Heart left ventricle (tissue), 16 donors: ENCODE results near the gene LRP2. TPM values are rescaled to one million over a fixed set of nuclear protein-coding genes. Genes with fewer than 3 reads are reported as not detected.
"Not testable (repeated sequence)": the region's sequence is repeated elsewhere in the genome, so short reads cannot be mapped to it uniquely, and the experiment has no call there.

ENCODE experiments used
- ATAC-seq, 4 donors: fragments of 200-7000 bp; cut with Tn5 transposase; one replicate each; pipeline ENCODE4 v1.9.1; 2020 to 2022; ENCODE audit warnings: moderate library complexity in 4 of 4, mild to moderate bottlenecking in 3 of 4, moderate number of reproducible peaks in 1 of 4
- DNase-seq, 5 donors: peaks; one replicate each; pipeline ENCODE4 v3.0.0-alpha.2; 2020
- H3K27ac ChIP-seq, 12 donors: fragments of 200-600 bp; sonication (generic) in 4 of 12; one replicate each; pipeline versions ENCODE4 v1.5.0 to v1.8.0; 2016 to 2022; ENCODE audit warnings: mild to moderate bottlenecking in 2 of 12
- H3K27me3 ChIP-seq, 9 donors: fragments of 200-600 bp; sonication (generic) in 2 of 9; one replicate each; pipeline versions ENCODE4 v1.5.1 to v1.8.0; 2016 to 2022; ENCODE audit warnings: mild to moderate bottlenecking in 3 of 9
- H3K36me3 ChIP-seq, 9 donors: fragments of 200-600 bp; sonication (generic) in 2 of 9; one replicate each; pipeline versions ENCODE4 v1.5.0 to v1.8.0; 2018 to 2022; ENCODE audit warnings: mild to moderate bottlenecking in 2 of 9
- H3K4me1 ChIP-seq, 12 donors: fragments of 200-600 bp; sonication (generic) in 4 of 12; one replicate each; pipeline versions ENCODE4 v1.5.0 to v1.8.0; 2016 to 2022; ENCODE audit warnings: mild to moderate bottlenecking in 3 of 12
- H3K4me3 ChIP-seq, 12 donors: fragments of 200-600 bp; sonication (generic) in 4 of 12; one replicate each; pipeline versions ENCODE4 v1.5.0 to v1.8.0; 2017 to 2022; ENCODE audit warnings: mild to moderate bottlenecking in 9 of 12, moderate library complexity in 4 of 12
- H3K9me3 ChIP-seq, 12 donors: fragments of 200-600 bp; sonication (generic) in 4 of 12; one replicate each; pipeline versions ENCODE4 v1.5.0 to v1.8.0; 2016 to 2022; ENCODE audit warnings: mild to moderate bottlenecking in 1 of 12
- CTCF ChIP-seq, 12 donors: fragments of 200-600 bp; sonication (generic) in 4 of 12; IDR thresholded peaks; one replicate each; pipeline versions ENCODE4 v1.5.0 to v1.8.0; 2018 to 2022; ENCODE audit warnings: antibody characterized with exemption in 12 of 12, mild to moderate bottlenecking in 5 of 12
- POLR2A ChIP-seq, 2 donors: fragments of 450-650 bp; IDR thresholded peaks; one replicate each; pipeline ENCODE4 v1.6.1; 2017; ENCODE audit warnings: antibody characterized with exemption in 2 of 2, mild to moderate bottlenecking in 2 of 2, moderate library complexity in 2 of 2
- WGBS, 4 donors: extraction: QIAGEN DNeasy Blood & Tissue Kit in 2 of 4; methylation state at CpG; one replicate each; pipeline versions ENCODE4 v1.1.5 to v1.1.7; 2013 to 2018; 5-methylcytosine and 5-hydroxymethylcytosine counted together
- intact Hi-C, 10 donors: fragments of 100-400 bp; cut with DNase I; formaldehyde crosslinking; loops; one replicate each; pipeline versions ENCODE4 v1.11.1 to v1.14.2; 2022
- long read RNA-seq, 3 donors: library from polyadenylated mRNA; unstranded; transcript quantifications; one replicate each; pipeline ENCODE4 v2.0.0, GENCODE V29; 2020 to 2021
- polyA plus RNA-seq, 2 donors: library from polyadenylated mRNA; stranded (reverse); fragments of 200-250 nt; gene quantifications; one replicate each; pipeline ENCODE4 v1.2.3, GENCODE V29; 2013
- total RNA-seq, 9 donors: library from RNA; depleted of rRNA in 2 of 9; stranded (reverse); fragments of >200 nt in 2 of 9; fragmentation: NEBNext Ultra II Directional in 3 of 9; extraction: Animal tissue kit (Norgen Biotek cat#: 25700) in 3 of 9; gene quantifications; one replicate each; pipeline versions ENCODE4 v1.1.0 to v1.2.4, GENCODE V29; 2016 to 2023
- donor health status: ischemic (EF 13 %, LVEDD 7.1; RV severe dilation, severe dysfunction).
- donor health status: healthy with polysubstance abuse.
- donor health status: DM: no; HTN: yes; CAD: no.
- donor health status: DM: no; HTN: no; CAD: no.
- donor health status: ischemic (EF 25% LVEDD 6.9; RV normal size, moderate dysfunction).
- donor health status: ischemic (EF 25% LVEDD 5.7; RV mildly dilated, moderate dysfunction).
- donor health status: healthy.
- donor health status: DM: yes; HTN: yes; CAD: no.
- donor health status: ischemic (EF 35%, LVEDD 5.7; RV mildly dilated, moderate dysfunction).
- donor health status: nonischemic (EF 11% LVEDD 7.7; RV severe dilation, severe dysfunction).
- donor health status: DM: yes; HTN: yes; CAD: no.
- donor health status: PGD.
- donor health status: ischemic (EF 29% LVEDD 5.4; RV normal size, mild dysfunction).
- donor health status: nonischemic (EF 23%, LVEDD 6.1; RV moderate dilation, normal function).

LRP2 gene
- 10 to 100 TPM in 1 of 9 donors, under 1 TPM in 4, not detected in 4; 0.04 to 13.6 (median 0.13) TPM for total RNA-seq
- polyA plus RNA-seq, result under 1 TPM in 1 of 2 donors, not detected in 1; 0.01 TPM
- long read RNA-seq, donor 1, result 0 reads
- long read RNA-seq, donor 2, result 0 reads
- long read RNA-seq, donor 3, result 0 reads

GRCh38 chr2:169362118-169362893 lies at the start of gene LRP2:
Gene LRP2, minus strand, starts transcription at chr2:169362534. Its CDS starts 135 bp downstream, at chr2:169362399.
- peaks cover 17 to 57% (median 27%) of the 10 kb centered on the region in 9 donors for H3K27me3 ChIP-seq
- WGBS, 4 donors, result 1 to 2% (median 1%) methylated on average over 10 to 75 of the region's 75 CpGs
- peak within 1 kb of the TSS; percentile 20 to 62 (median 52) for H3K4me3 ChIP-seq

GRCh38 chr2:169406891-169407290 lies 44.6 kb upstream of the LRP2 start:
- Histone ChIP-seq H3K9me3 (no peaks in the 10 kb centered on the region), H3K27ac (no peak overlapping the region), H3K27me3 (peaks cover 0 to 6% (median 0%) of the 10 kb centered on the region in 9 donors), H3K4me3 (no peak overlapping the region), H3K4me1 (peaks cover 0 to 3% (median 0%) of the 10 kb centered on the region in 12 donors), H3K36me3 (no peaks in the 10 kb centered on the region)
- ATAC-seq, result no peak
- DNase-seq, result no peak
- no peak for TF ChIP-seq POLR2A (IDR thresholded peaks at IDR 0.05)
- no peak for TF ChIP-seq CTCF (IDR thresholded peaks at IDR 0.05)
- WGBS, 4 donors, result 74 to 86% (median 82%) methylated on average over 3 of the region's 3 CpGs
- intact Hi-C loops, result no loop called here

More at GRCh38 chr2:169362118-169362893, at the start of gene LRP2:
- Histone ChIP-seq H3K36me3 (no peaks in the 10 kb centered on the region), H3K9me3 (no peaks in the 10 kb centered on the region), H3K27ac (no peak within 1 kb of the TSS), H3K4me1 (peaks cover 0 to 38% (median 30%) of the 10 kb centered on the region in 12 donors)
- intact Hi-C loops, result no loop called here
- no peak for TF ChIP-seq POLR2A (IDR thresholded peaks at IDR 0.05)
- ATAC-seq (peak in 3 of 4 donors; percentile 12 to 29 (median 24)), DNase-seq (peak in 1 of 5 donors; percentile 55)

- not testable (repeated sequence) for H3K9me3 ChIP-seq, H3K36me3 ChIP-seq, H3K4me1 ChIP-seq, H3K27me3 ChIP-seq, ATAC-seq, DNase-seq, H3K4me3 ChIP-seq, H3K27ac ChIP-seq
- WGBS, 4 donors, result 83 to 94% (median 89%) methylated on average over 12 to 13 of the region's 13 CpGs
- intact Hi-C loops, result loop anchor here in 2 of 10 donors (10.0 kb wide), 3 partner anchors 285 to 435 kb away; no protein-coding TSS in a partner anchor
Measured at GRCh38 chr2:169399491-169399890, 37.2 kb upstream of the LRP2 start.

GRCh38 chr2:169397697-169398096 lies 35.4 kb upstream of the LRP2 start:
- H3K36me3 ChIP-seq, result no peaks in the 10 kb centered on the region
- no peak for TF ChIP-seq POLR2A (IDR thresholded peaks at IDR 0.05)
- TF ChIP-seq CTCF (IDR thresholded peaks at IDR 0.05), result peak in 6 of 12 donors; percentile 10 to 31 (median 25)
- no peak overlapping the region for H3K27ac ChIP-seq
- no peak for DNase-seq
- intact Hi-C loops, result loop anchor here in 2 of 10 donors (10.0 kb wide), 3 partner anchors 283 to 433 kb away; no protein-coding TSS in a partner anchor
- H3K9me3 ChIP-seq, result no peaks in the 10 kb centered on the region
- no peak for ATAC-seq
- H3K27me3 ChIP-seq, result peaks cover 0 to 5% (median 0%) of the 10 kb centered on the region in 9 donors
- no peaks in the 10 kb centered on the region for H3K4me1 ChIP-seq
- no peak overlapping the region for H3K4me3 ChIP-seq
- 50 to 55% (median 53%) methylated on average over 2 of the region's 2 CpGs for WGBS, 4 donors

GRCh38 chr2:169395821-169396374 lies 33.6 kb upstream of the LRP2 start:
- Histone ChIP-seq H3K36me3 (no peaks in the 10 kb centered on the region), H3K27ac (no peak overlapping the region), H3K9me3 (no peaks in the 10 kb centered on the region), H3K4me1 (no peaks in the 10 kb centered on the region), H3K4me3 (no peak overlapping the region), H3K27me3 (peaks cover 0 to 15% (median 4%) of the 10 kb centered on the region in 9 donors)
- intact Hi-C loops, result loop anchor here in 2 of 10 donors (10.0 kb wide), 3 partner anchors 281 to 431 kb away; no protein-coding TSS in a partner anchor
- no peak for TF ChIP-seq CTCF (IDR thresholded peaks at IDR 0.05)
- TF ChIP-seq POLR2A (IDR thresholded peaks at IDR 0.05), result no peak
- DNase-seq (no peak), ATAC-seq (no peak)
- 62 to 73% (median 64%) methylated on average over 9 of the region's 9 CpGs for WGBS, 4 donors
